ENCODE data around the gene CAMK2A.

GRCh38 chr5:150323819-150324218 lies 34.2 kb upstream of the CAMK2A start:
- TF ChIP-seq POLR2A (IDR thresholded peaks at IDR 0.05) (no peak), CTCF (IDR thresholded peaks at IDR 0.05) (no peak)
